Measurements from ENCODE around the gene MPI.
A peak's percentile ranks its signal among the peaks of the same experiment; 100 is the strongest.

The MPI gene

GRCh38 chr15:74937590-74938371, 47.9 kb downstream of the MPI start, which contains the start of gene COX5A (continued):
- TF ChIP-seq, protein P1, sequence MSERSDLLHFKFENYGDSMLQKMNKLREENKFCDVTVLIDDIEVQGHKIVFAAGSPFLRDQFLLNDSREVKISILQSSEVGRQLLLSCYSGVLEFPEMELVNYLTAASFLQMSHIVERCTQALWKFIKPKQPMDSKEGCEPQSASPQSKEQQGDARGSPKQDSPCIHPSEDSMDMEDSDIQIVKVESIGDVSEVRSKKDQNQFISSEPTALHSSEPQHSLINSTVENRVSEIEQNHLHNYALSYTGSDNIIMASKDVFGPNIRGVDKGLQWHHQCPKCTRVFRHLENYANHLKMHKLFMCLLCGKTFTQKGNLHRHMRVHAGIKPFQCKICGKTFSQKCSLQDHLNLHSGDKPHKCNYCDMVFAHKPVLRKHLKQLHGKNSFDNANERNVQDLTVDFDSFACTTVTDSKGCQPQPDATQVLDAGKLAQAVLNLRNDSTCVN (tag by site-specific recombination; optimal IDR thresholded peaks at IDR 0.05) = peak; percentile 99
- TF ChIP-seq SALL2 (tag by site-specific recombination; IDR thresholded peaks at IDR 0.05; ENCODE audit: borderline replicate concordance) (no peak), ZNF48 (tag by site-specific recombination; IDR thresholded peaks at IDR 0.05) (no peak), ZNF747 (tag by site-specific recombination; IDR thresholded peaks at IDR 0.05) (no peak), ZNF169 (tag by site-specific recombination; IDR thresholded peaks at IDR 0.05) (no peak; the same call in 1 of the 2 replicates), ZBTB21 (tag by site-specific recombination; IDR thresholded peaks at IDR 0.05) (no peak; the same call in 1 of the 2 replicates), SCRT1 (tag by site-specific recombination; IDR thresholded peaks at IDR 0.05; ENCODE audit: borderline replicate concordance) (no peak), BCL11B (tag by site-specific recombination; IDR thresholded peaks at IDR 0.05; ENCODE audit: low read depth) (peak; percentile 95; the same call in 1 of the 2 replicates), ZBTB1 (tag by site-specific recombination; IDR thresholded peaks at IDR 0.05) (peak; percentile 63; the same call in 1 of the 2 replicates), ZNF555 (tag by site-specific recombination; conservative IDR thresholded peaks at IDR 0.05) (no peak), ZSCAN18 (tag by site-specific recombination; IDR thresholded peaks at IDR 0.05) (no peak; the same call in 1 of the 2 replicates), ZNF280D (tag by site-specific recombination; IDR thresholded peaks at IDR 0.05) (no peak), REST (tag by site-specific recombination; IDR thresholded peaks at IDR 0.05) (peak; percentile 48), GLI2 (tag by site-specific recombination; IDR thresholded peaks at IDR 0.05; ENCODE audit: borderline replicate concordance, low read depth) (no peak), ZNF549 (tag by site-specific recombination; IDR thresholded peaks at IDR 0.05) (no peak), KLF16 (tag by site-specific recombination; IDR thresholded peaks at IDR 0.05) (peak; percentile 87), ZNF561 (tag by site-specific recombination; IDR thresholded peaks at IDR 0.05; ENCODE audit: borderline replicate concordance) (peak; percentile 96), ZNF148 (tag by site-specific recombination; IDR thresholded peaks at IDR 0.05; ENCODE audit: borderline replicate concordance) (no peak), ZNF600 (tag by site-specific recombination; IDR thresholded peaks at IDR 0.05) (peak; percentile 90), YY2 (tag by site-specific recombination; IDR thresholded peaks at IDR 0.05) (peak; percentile 86), ZNF785 (tag by site-specific recombination; IDR thresholded peaks at IDR 0.05) (no peak), KLF10 (tag by site-specific recombination; IDR thresholded peaks at IDR 0.05) (peak; percentile 85; the same call in 1 of the 2 replicates), ZNF266 (tag by site-specific recombination; IDR thresholded peaks at IDR 0.05; ENCODE audit: low read depth) (no peak), ZNF2 (tag by site-specific recombination; IDR thresholded peaks at IDR 0.05) (peak; percentile 79), ZNF121 (tag by site-specific recombination; IDR thresholded peaks at IDR 0.05) (peak; percentile 74; the same call in 1 of the 2 replicates)
- TF ChIP-seq, protein P2, sequence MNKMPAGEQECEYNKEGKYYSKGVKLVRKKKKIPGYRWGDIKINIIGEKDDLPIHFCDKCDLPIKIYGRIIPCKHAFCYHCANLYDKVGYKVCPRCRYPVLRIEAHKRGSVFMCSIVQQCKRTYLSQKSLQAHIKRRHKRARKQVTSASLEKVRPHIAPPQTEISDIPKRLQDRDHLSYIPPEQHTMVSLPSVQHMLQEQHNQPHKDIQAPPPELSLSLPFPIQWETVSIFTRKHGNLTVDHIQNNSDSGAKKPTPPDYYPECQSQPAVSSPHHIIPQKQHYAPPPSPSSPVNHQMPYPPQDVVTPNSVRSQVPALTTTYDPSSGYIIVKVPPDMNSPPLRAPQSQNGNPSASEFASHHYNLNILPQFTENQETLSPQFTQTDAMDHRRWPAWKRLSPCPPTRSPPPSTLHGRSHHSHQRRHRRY (tag by site-specific recombination; IDR thresholded peaks at IDR 0.05) = no peak

Data from HEK293 (cell line).